Measurements from ENCODE around the gene NTF3.

GRCh38 chr12:5492562-5492961 lies 60.7 kb downstream of the NTF3 start:
- no peak for TF ChIP-seq CTCF (IDR thresholded peaks at IDR 0.05)
- TF ChIP-seq ZFX (IDR thresholded peaks at IDR 0.05; ENCODE audit: borderline replicate concordance), result no peak

Data from 22Rv1 (cell line).